ENCODE results near the gene ZMYM4.

ZMYM4 gene

DNA sequence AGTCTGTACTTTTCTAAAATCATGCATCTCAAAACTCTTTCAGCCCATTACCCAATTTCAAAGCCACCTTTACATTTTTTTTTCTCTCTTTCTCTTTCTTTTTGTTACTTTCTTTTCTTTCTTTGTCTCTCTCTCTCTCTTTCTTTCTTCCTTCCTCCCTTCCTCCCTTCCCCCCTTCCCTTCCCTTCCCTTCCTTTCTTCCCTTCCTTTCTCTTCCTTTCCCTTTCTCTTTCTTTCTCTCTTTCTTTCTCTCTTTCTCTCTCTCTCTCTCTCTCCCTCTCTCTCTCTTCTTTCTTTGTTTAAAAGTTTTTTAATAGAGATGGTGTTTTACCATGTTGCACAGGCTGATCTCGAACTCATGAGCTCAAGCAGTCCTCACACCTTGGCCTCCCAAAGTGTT, 11.5 kb downstream of the ZMYM4 start:
- Histone ChIP-seq H3K27me3 (ENCODE audit: control insufficient read depth, insufficient read depth, low read length) (no peaks in the 10 kb centered on the region), H3K4me1 (ENCODE audit: control insufficient read depth, insufficient read depth, low read length) (no peaks in the 10 kb centered on the region), H3K9ac (ENCODE audit: low read depth, low read length) (no peak overlapping the region), H3K36me3 (ENCODE audit: control insufficient read depth, insufficient read depth, low read length) (no peaks in the 10 kb centered on the region), H3K9me3 (ENCODE audit: control insufficient read depth, insufficient read depth, low read length) (peaks cover 3% of the 10 kb centered on the region), H3K4me3 (ENCODE audit: low read depth, low read length) (no peak overlapping the region)

GRCh38 chr1:35281565-35281964, 13.1 kb downstream of the ZMYM4 start:
- Histone ChIP-seq H3K36me3 (ENCODE audit: control insufficient read depth, insufficient read depth, low read length) (no peaks in the 10 kb centered on the region), H3K27me3 (ENCODE audit: control insufficient read depth, insufficient read depth, low read length) (no peaks in the 10 kb centered on the region), H3K9me3 (ENCODE audit: control insufficient read depth, insufficient read depth, low read length) (peaks cover 3% of the 10 kb centered on the region)

GRCh38 chr1:35282172-35282571, 13.7 kb downstream of the ZMYM4 start:
- Histone ChIP-seq H3K36me3 (ENCODE audit: control insufficient read depth, insufficient read depth, low read length) (no peaks in the 10 kb centered on the region), H3K9me3 (ENCODE audit: control insufficient read depth, insufficient read depth, low read length) (peaks cover 3% of the 10 kb centered on the region), H3K4me1 (ENCODE audit: control insufficient read depth, insufficient read depth, low read length) (no peaks in the 10 kb centered on the region), H3K27me3 (ENCODE audit: control insufficient read depth, insufficient read depth, low read length) (no peaks in the 10 kb centered on the region), H3K4me3 (ENCODE audit: low read depth, low read length) (no peak overlapping the region), H3K9ac (ENCODE audit: low read depth, low read length) (no peak overlapping the region)

More at GRCh38 chr1:35281565-35281964, 13.1 kb downstream of the ZMYM4 start:
- Histone ChIP-seq H3K4me1 (ENCODE audit: control insufficient read depth, insufficient read depth, low read length) (no peaks in the 10 kb centered on the region), H3K4me3 (ENCODE audit: low read depth, low read length) (no peak overlapping the region), H3K9ac (ENCODE audit: low read depth, low read length) (no peak overlapping the region)

GRCh38 chr1:35284852-35285251, 16.3 kb downstream of the ZMYM4 start:
- H3K27me3 ChIP-seq (ENCODE audit: control insufficient read depth, insufficient read depth, low read length): no peaks in the 10 kb centered on the region
- H3K4me3 ChIP-seq (ENCODE audit: low read depth, low read length): no peak overlapping the region
- no peaks in the 10 kb centered on the region for H3K36me3 ChIP-seq (ENCODE audit: control insufficient read depth, insufficient read depth, low read length)
- H3K9ac ChIP-seq (ENCODE audit: low read depth, low read length): no peak overlapping the region
- peaks cover 3% of the 10 kb centered on the region for H3K9me3 ChIP-seq (ENCODE audit: control insufficient read depth, insufficient read depth, low read length)
- H3K4me1 ChIP-seq (ENCODE audit: control insufficient read depth, insufficient read depth, low read length): no peaks in the 10 kb centered on the region

DNA sequence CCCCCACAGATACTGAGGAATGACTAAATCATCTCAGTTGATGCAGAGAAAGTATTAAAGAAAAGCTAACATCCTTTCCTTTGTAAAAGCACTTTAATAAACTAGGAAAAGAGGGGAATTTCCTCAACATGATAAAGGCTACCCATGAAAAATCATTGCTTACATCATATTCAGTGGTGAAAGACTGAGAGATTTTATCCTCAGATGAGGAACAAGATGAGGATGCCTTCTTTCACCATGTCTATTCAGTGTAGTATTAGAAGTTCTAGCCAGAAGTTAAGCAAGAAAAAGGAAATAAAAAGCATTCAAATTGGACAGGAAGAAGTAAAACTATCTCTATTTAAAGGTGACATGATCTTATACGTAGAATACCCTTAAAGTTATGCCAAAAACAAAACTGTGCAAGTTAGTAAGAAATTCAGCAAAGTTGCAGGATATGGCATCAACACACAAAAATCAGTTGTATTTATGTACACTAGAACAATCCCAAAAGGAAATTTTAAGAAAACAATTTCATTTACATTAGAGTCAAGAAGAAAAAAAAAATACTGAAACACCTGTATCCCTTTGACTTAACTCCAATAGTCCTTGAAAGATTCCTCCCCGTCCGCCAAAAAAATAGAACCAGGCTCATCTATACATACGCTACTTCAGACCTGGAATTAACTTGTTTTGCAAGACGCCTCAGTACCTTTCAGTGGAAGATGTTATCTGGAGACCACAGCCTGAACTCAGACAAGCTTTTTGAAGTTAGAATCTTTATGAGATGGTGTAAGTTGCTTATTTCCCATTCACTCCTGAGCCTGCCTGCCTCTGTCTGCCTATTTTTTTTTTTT, 17.5 kb downstream of the ZMYM4 start:
- Histone ChIP-seq H3K36me3 (ENCODE audit: control insufficient read depth, insufficient read depth, low read length) (no peaks in the 10 kb centered on the region), H3K4me1 (ENCODE audit: control insufficient read depth, insufficient read depth, low read length) (no peaks in the 10 kb centered on the region), H3K9me3 (ENCODE audit: control insufficient read depth, insufficient read depth, low read length) (peaks cover 3% of the 10 kb centered on the region), H3K27me3 (ENCODE audit: control insufficient read depth, insufficient read depth, low read length) (no peaks in the 10 kb centered on the region), H3K4me3 (ENCODE audit: low read depth, low read length) (no peak overlapping the region), H3K9ac (ENCODE audit: low read depth, low read length) (no peak overlapping the region)

DNA sequence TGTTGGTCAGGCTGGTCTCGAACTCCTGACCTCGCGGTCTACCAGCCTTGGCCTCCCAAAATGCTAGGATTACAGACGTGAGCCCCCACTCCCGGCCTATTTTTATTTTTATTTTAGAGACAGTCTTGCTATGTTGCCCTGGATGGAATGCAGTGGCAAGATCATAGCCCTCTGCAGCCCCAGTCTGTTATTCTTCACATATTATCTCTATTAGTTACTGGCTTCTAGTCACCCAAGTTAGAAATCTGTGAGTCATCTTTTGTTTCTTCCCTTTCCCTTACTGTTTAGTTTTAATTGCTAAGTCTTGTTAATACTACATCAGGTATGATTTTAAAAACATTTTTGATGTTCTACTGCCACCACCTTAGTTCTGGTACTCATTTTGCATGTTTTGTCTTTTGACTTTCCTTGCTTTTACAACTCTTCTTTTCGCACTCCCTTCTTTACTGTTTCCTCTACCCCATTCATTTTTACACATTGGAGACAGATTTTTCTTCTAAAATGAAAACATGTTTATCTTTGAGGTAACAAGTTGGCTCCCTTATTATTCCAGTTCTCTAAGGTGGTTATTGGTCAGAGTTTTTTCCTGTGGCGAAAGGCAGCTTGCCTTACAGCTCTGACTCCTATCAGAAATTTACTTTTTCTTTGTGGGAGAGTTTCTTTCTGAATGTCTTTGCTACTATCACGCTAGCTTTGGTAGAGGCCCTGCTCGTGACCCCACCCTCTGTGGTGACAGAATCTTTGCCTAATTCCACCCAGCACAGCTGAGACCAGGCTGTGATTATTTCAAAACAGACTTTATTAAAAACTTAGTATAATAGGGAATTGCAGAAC, 19.5 kb downstream of the ZMYM4 start:
- no peaks in the 10 kb centered on the region for H3K36me3 ChIP-seq (ENCODE audit: control insufficient read depth, insufficient read depth, low read length)
- no peaks in the 10 kb centered on the region for H3K27me3 ChIP-seq (ENCODE audit: control insufficient read depth, insufficient read depth, low read length)
- H3K9me3 ChIP-seq (ENCODE audit: control insufficient read depth, insufficient read depth, low read length): no peaks in the 10 kb centered on the region
- H3K4me1 ChIP-seq (ENCODE audit: control insufficient read depth, insufficient read depth, low read length): no peaks in the 10 kb centered on the region
- no peak overlapping the region for H3K4me3 ChIP-seq (ENCODE audit: low read depth, low read length)
- H3K9ac ChIP-seq (ENCODE audit: low read depth, low read length): no peak overlapping the region

GRCh38 chr1:35288761-35289160, 20.3 kb downstream of the ZMYM4 start:
- Histone ChIP-seq H3K4me1 (ENCODE audit: control insufficient read depth, insufficient read depth, low read length) (no peaks in the 10 kb centered on the region), H3K36me3 (ENCODE audit: control insufficient read depth, insufficient read depth, low read length) (no peaks in the 10 kb centered on the region), H3K4me3 (ENCODE audit: low read depth, low read length) (no peak overlapping the region), H3K9ac (ENCODE audit: low read depth, low read length) (no peak overlapping the region), H3K27me3 (ENCODE audit: control insufficient read depth, insufficient read depth, low read length) (no peaks in the 10 kb centered on the region), H3K9me3 (ENCODE audit: control insufficient read depth, insufficient read depth, low read length) (no peaks in the 10 kb centered on the region)

DNA sequence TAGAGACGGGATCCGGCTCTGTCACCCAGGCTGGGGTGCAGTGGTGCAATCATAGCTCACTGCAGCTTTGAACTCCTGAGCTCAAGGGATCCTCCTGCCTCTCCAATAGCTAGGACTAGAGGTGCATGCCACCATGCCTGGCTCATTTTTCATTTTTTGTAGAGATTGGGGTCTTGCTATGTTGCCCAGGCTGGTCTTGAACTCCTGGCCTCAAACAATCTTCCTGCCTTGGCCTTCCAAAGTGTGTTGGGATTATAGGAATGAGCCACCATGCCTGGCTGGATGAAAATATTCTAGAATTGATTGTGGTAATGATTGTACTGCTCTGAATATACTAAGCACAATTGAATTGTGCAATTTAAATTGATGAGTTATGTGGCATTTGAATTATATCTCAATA, 21.9 kb downstream of the ZMYM4 start:
- no peaks in the 10 kb centered on the region for H3K27me3 ChIP-seq (ENCODE audit: control insufficient read depth, insufficient read depth, low read length)
- H3K4me1 ChIP-seq (ENCODE audit: control insufficient read depth, insufficient read depth, low read length): no peaks in the 10 kb centered on the region
- H3K9me3 ChIP-seq (ENCODE audit: control insufficient read depth, insufficient read depth, low read length): no peaks in the 10 kb centered on the region
- no peaks in the 10 kb centered on the region for H3K36me3 ChIP-seq (ENCODE audit: control insufficient read depth, insufficient read depth, low read length)
- no peak overlapping the region for H3K9ac ChIP-seq (ENCODE audit: low read depth, low read length)
- H3K4me3 ChIP-seq (ENCODE audit: low read depth, low read length): no peak overlapping the region

DNA sequence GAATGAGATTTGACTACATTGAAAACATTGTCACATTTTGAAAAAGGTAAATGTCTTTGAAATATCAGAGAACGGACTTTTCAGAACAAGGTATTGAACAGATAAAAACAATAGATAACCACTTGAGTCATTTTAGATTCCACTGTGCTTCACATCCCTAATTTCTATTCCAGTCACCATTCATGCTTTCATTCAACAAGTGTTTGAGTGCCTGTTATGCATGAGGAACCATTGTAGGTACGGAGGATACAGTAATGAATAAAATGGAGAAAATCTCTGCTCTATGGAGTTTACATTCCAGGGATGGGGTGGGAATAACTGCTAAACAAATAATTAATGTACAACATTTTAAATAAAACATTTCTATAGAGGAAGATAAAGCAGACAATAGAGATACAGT, 26.3 kb downstream of the ZMYM4 start:
- Histone ChIP-seq H3K9me3 (ENCODE audit: control insufficient read depth, insufficient read depth, low read length) (no peaks in the 10 kb centered on the region), H3K27me3 (ENCODE audit: control insufficient read depth, insufficient read depth, low read length) (no peaks in the 10 kb centered on the region), H3K9ac (ENCODE audit: low read depth, low read length) (no peak overlapping the region), H3K36me3 (ENCODE audit: control insufficient read depth, insufficient read depth, low read length) (no peaks in the 10 kb centered on the region), H3K4me3 (ENCODE audit: low read depth, low read length) (no peak overlapping the region), H3K4me1 (ENCODE audit: control insufficient read depth, insufficient read depth, low read length) (peaks cover 3% of the 10 kb centered on the region)

DNA sequence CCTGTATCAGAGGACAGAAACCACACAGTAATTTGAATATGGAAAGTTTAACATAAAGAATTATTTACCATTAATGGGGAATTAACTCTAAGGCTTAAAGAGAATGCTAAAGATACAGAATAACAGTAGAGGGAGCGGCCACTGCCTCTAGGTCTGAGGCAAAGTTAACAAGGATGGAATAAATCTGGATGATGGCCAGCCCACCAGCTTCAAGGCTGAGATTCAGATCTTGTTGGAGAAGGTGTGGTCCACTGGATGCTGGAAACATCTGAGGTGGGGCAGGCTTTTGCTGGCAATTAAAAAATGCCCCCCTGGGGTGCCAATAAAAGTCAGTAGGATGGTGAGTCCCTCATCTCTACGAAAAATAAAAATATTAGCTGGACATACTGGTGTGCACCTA, 29.4 kb downstream of the ZMYM4 start:
- Histone ChIP-seq H3K36me3 (ENCODE audit: control insufficient read depth, insufficient read depth, low read length) (no peaks in the 10 kb centered on the region), H3K27me3 (ENCODE audit: control insufficient read depth, insufficient read depth, low read length) (no peaks in the 10 kb centered on the region), H3K9me3 (ENCODE audit: control insufficient read depth, insufficient read depth, low read length) (no peaks in the 10 kb centered on the region), H3K4me1 (ENCODE audit: control insufficient read depth, insufficient read depth, low read length) (peaks cover 3% of the 10 kb centered on the region), H3K9ac (ENCODE audit: low read depth, low read length) (no peak overlapping the region), H3K4me3 (ENCODE audit: low read depth, low read length) (no peak overlapping the region)

DNA sequence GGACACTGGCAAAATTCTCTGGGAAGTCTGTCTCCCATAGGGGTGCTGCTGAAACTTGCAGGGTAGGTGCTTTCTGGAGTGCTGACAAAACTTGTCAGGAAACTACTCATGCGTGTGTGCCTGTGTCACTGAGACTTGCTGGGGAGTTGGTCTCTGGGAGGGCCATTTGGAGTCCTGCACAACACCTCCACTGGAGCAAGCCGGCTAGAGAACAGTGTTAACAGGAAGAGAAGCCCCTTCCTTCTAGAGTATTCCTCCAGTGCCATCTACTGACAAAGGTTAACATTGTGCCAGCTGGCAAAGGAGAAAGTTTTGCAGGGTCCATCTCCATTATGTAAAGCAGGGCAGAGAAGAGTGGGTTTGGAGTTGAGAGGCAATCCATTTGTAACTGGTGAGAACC, 30.0 kb downstream of the ZMYM4 start:
- Histone ChIP-seq H3K9ac (ENCODE audit: low read depth, low read length) (no peak overlapping the region), H3K36me3 (ENCODE audit: control insufficient read depth, insufficient read depth, low read length) (no peaks in the 10 kb centered on the region), H3K9me3 (ENCODE audit: control insufficient read depth, insufficient read depth, low read length) (no peaks in the 10 kb centered on the region), H3K4me3 (ENCODE audit: low read depth, low read length) (no peak overlapping the region), H3K27me3 (ENCODE audit: control insufficient read depth, insufficient read depth, low read length) (no peaks in the 10 kb centered on the region), H3K4me1 (ENCODE audit: control insufficient read depth, insufficient read depth, low read length) (peaks cover 3% of the 10 kb centered on the region)

DNA sequence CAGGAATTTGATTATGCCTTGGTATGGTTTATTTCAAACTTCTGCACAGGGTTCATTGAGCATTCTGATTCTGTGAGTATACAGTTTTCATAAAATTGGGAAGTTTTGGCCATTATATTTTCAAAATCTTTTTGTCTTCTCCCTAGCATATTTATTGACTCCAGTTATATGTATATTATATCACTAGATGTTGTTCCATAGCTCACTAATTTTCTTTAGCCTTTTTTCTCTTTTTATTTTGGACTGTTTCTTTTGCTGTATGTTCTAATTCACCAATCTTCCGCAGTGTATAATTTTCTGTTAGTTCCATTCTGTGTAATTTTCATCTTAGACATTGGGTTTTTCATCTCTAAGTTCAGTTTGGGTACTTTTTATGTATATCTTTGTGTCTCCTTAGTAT, 31.9 kb downstream of the ZMYM4 start:
- no peak overlapping the region for H3K4me3 ChIP-seq (ENCODE audit: low read depth, low read length)
- no peak overlapping the region for H3K9ac ChIP-seq (ENCODE audit: low read depth, low read length)
- H3K4me1 ChIP-seq (ENCODE audit: control insufficient read depth, insufficient read depth, low read length): peaks cover 3% of the 10 kb centered on the region
- no peaks in the 10 kb centered on the region for H3K9me3 ChIP-seq (ENCODE audit: control insufficient read depth, insufficient read depth, low read length)
- no peaks in the 10 kb centered on the region for H3K36me3 ChIP-seq (ENCODE audit: control insufficient read depth, insufficient read depth, low read length)
- no peaks in the 10 kb centered on the region for H3K27me3 ChIP-seq (ENCODE audit: control insufficient read depth, insufficient read depth, low read length)

Measured in iPS-15b (cell line).